HEK293T (cell line): ENCODE data around the gene UBXN10.

Experiments
- CTCF ChIA-PET: fragments of 350-600 bp; formaldehyde crosslinking; extraction: SDS; loops from one replicate; lab custom pipeline; 2021; ENCODE audit warnings: antibody characterized with exemption, inconsistent platforms; lab: Yijun Ruan, JAX
- POLR2A ChIA-PET: fragments of 350-600 bp; formaldehyde crosslinking; extraction: SDS; loops from one replicate; lab custom pipeline; 2020; ENCODE audit warnings: antibody characterized with exemption, inconsistent platforms; lab: Yijun Ruan, JAX
- DNase-seq: peaks from one replicate; pipeline ENCODE4 v3.0.0; 2012; ENCODE audit warnings: mixed read lengths; ENCODE audit errors: extremely low spot score
- ARNT ChIP-seq: fragments of 450-650 bp; IDR thresholded peaks from 2 replicates; pipeline ENCODE4 v1.6.1; 2017; ENCODE audit warnings: mild to moderate bottlenecking
- BHLHE40 ChIP-seq: fragments of 450-650 bp; IDR thresholded peaks from 2 replicates; pipeline ENCODE4 v1.6.1; 2016; ENCODE audit warnings: mild to moderate bottlenecking, moderate library complexity, borderline replicate concordance
- CTBP1 ChIP-seq: fragments of 450-650 bp; IDR thresholded peaks from 2 replicates; pipeline ENCODE4 v1.6.1; 2016; ENCODE audit warnings: borderline replicate concordance
- ELF4 ChIP-seq: fragments of 450-650 bp; IDR thresholded peaks from 2 replicates; pipeline ENCODE4 v1.6.1; 2017; ENCODE audit warnings: antibody characterized with exemption
- FOXA1 ChIP-seq: fragments of 450-650 bp; IDR thresholded peaks from 2 replicates; pipeline ENCODE4 v1.6.1; 2016; ENCODE audit warnings: mild to moderate bottlenecking
- FOXK2 ChIP-seq: fragments of 450-650 bp; IDR thresholded peaks from 2 replicates; pipeline ENCODE4 v1.6.1; 2016; ENCODE audit warnings: mild to moderate bottlenecking
- FOXM1 ChIP-seq: fragments of 450-650 bp; IDR thresholded peaks from 2 replicates; pipeline ENCODE4 v1.6.1; 2017; ENCODE audit warnings: mild to moderate bottlenecking, borderline replicate concordance
- HDGF ChIP-seq: fragments of 450-650 bp; IDR thresholded peaks from 2 replicates; pipeline ENCODE4 v1.6.1; 2017; ENCODE audit warnings: antibody characterized with exemption, borderline replicate concordance
- L3MBTL2 ChIP-seq: fragments of 450-650 bp; conservative IDR thresholded peaks from 2 replicates; pipeline ENCODE4 v1.6.1; 2016; ENCODE audit warnings: mild to moderate bottlenecking
- LEF1 ChIP-seq: fragments of 450-650 bp; IDR thresholded peaks from 2 replicates; pipeline ENCODE4 v1.6.1; 2017; ENCODE audit warnings: mild to moderate bottlenecking, borderline replicate concordance
- NFRKB ChIP-seq: fragments of 450-650 bp; IDR thresholded peaks from 2 replicates; pipeline ENCODE4 v1.6.1; 2016; ENCODE audit warnings: mild to moderate bottlenecking, moderate library complexity
- SP1 ChIP-seq: fragments of 450-650 bp; IDR thresholded peaks from 2 replicates; pipeline ENCODE4 v1.6.1; 2017
- SUZ12 ChIP-seq: fragments of 450-650 bp; IDR thresholded peaks from 2 replicates; pipeline ENCODE4 v1.6.1; 2016; ENCODE audit warnings: mild to moderate bottlenecking
- TARDBP ChIP-seq: fragments of 450-650 bp; IDR thresholded peaks from 2 replicates; pipeline ENCODE4 v1.6.1; 2016
- ZNF384 ChIP-seq: fragments of 450-650 bp; IDR thresholded peaks from 2 replicates; pipeline ENCODE4 v1.6.1; 2016
- TF ChIP-seq, protein P1 (sequence below): fragments of 450-650 bp; IDR thresholded peaks from 2 replicates; pipeline ENCODE4 v1.6.1; 2016

Gene UBXN10

DNA sequence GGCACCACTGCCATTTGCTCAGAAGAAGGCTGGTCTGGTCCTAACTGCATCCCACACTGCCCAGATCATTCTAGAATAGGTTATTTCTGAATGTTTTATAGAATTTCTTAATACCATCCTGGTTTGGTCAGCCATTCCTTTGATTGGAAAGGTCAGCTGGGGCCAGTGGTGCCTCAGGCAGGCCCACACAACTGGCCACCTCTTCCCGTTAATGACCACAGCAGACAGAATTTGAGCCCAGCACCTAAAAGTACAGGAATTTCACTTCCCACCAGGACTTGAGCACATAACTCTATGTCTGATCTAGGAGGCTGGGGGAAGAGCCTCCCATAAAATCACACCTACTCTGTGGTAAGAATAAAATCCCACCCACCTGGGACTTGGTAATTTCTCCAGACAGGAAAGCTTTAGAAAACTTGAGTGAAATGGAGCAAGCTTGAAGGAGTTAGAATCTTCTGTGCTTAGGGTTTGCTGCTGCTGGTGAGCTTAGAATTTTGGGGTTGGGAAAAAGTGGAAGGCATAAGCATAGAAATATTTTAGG is 7.0 kb downstream of the UBXN10 start:
- no peak for DNase-seq
- no peak for TF ChIP-seq FOXK2
- TF ChIP-seq FOXA1 = no peak
- TF ChIP-seq SUZ12 = no peak
- TF ChIP-seq FOXM1 = no peak
- TF ChIP-seq ARNT = no peak
- no peak for TF ChIP-seq ZNF384
- no peak for TF ChIP-seq NFRKB
- CTCF ChIA-PET = interaction anchor here (1.4 kb wide), 1 partner anchor 30 kb away, joined by 4 read pairs; no protein-coding TSS in a partner anchor
- POLR2A ChIA-PET = no interaction called here

DNA sequence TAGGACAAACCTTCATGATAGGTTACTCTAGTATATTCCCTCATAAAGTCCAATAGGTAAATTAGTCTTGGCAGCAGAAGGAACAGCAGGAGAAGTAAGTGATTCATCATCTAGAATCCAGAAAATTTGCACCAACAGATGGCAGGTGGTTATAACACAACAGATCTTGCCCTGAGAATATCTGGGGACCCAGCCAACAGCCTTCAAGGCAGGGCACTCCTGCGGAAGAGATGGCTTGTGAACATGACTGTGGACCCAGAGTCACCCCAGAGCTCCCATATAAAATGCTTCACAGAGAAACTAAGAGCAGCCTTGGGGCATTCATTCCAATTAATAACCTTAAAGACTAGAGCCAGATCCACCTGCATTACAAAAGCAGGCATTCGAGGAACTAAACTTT is 8.3 kb downstream of the UBXN10 start:
- TF ChIP-seq CTBP1 = no peak
- TF ChIP-seq FOXK2 = no peak
- no peak for TF ChIP-seq SP1
- TF ChIP-seq FOXA1 = no peak
- TF ChIP-seq, protein P1, sequence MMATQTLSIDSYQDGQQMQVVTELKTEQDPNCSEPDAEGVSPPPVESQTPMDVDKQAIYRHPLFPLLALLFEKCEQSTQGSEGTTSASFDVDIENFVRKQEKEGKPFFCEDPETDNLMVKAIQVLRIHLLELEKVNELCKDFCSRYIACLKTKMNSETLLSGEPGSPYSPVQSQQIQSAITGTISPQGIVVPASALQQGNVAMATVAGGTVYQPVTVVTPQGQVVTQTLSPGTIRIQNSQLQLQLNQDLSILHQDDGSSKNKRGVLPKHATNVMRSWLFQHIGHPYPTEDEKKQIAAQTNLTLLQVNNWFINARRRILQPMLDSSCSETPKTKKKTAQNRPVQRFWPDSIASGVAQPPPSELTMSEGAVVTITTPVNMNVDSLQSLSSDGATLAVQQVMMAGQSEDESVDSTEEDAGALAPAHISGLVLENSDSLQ = no peak
- no peak for TF ChIP-seq FOXM1
- TF ChIP-seq ELF4 = no peak
- no peak for TF ChIP-seq TARDBP
- no peak for TF ChIP-seq BHLHE40
- no peak for DNase-seq
- POLR2A ChIA-PET = no interaction called here
- CTCF ChIA-PET = interaction anchor here (0.7 to 1.1 kb wide), 2 partner anchors 28 to 276 kb away, joined by 3 to 5 read pairs; no protein-coding TSS in a partner anchor

DNA sequence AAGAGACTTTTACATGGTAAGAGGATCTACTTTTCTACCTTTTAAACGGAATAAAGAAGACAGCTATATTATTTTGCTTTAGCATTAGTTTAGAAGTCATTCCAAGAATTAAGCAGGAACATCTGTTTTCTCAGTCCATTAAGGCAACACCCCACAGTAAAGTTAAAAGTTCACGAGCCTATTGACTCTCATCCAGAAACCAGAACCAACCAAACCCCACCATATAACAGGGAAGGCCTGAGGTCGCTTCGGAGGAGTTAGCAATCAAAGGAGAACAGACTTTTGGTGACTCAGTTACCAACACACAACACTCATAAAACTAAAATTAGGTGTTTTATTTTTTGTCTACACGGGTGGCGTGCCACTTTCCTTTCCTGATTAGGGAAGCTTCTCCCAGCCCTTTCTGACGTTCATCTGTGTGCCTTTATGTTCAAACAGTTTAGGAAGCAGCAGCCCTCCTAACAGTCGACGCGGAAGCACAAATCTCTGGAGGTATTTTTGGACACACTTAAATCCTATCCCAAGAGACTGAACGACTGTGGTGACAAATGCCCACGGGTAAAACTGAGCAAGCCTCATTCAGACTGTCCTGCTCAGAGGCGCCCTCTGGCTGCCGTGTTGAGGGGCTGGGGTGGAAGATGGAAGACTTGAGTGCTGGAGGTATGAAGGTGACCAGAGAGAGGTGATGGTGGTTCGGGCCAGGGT is 9.0 kb downstream of the UBXN10 start:
- no peak for TF ChIP-seq TARDBP
- no peak for TF ChIP-seq LEF1
- no peak for TF ChIP-seq FOXK2
- no peak for TF ChIP-seq BHLHE40
- no peak for TF ChIP-seq SP1
- no peak for TF ChIP-seq CTBP1
- no peak for TF ChIP-seq FOXM1
- ChIA-PET POLR2A (no interaction called here), CTCF (interaction anchor here (0.6 to 1.2 kb wide), 3 partner anchors 11 to 167 kb away, joined by 3 read pairs; no protein-coding TSS in a partner anchor)
- peak; percentile 76 for DNase-seq

DNA sequence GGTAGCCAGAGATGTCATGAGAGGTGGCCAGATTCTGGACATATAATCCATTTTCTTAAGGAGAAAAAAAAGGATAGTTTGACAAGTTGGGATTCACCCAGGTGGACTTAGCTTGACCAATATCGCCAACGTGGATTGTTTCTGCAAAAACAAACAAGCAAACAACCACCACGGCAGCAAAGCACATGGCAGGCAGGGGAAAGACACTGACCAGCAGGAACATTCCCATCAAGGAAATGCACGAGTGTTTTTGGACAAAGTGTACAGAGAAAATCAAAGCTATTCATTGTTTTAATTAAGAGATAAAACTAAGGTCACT is 9.5 kb downstream of the UBXN10 start:
- ChIA-PET POLR2A (no interaction called here), CTCF (interaction anchor here (0.6 to 1.2 kb wide), 3 partner anchors 10 to 166 kb away, joined by 3 read pairs; no protein-coding TSS in a partner anchor)
- TF ChIP-seq NFRKB = no peak
- no peak for TF ChIP-seq FOXK2
- no peak for TF ChIP-seq HDGF
- TF ChIP-seq SUZ12 = no peak
- no peak for TF ChIP-seq BHLHE40
- TF ChIP-seq ELF4 = no peak
- TF ChIP-seq FOXM1 = no peak
- DNase-seq = no peak

DNA sequence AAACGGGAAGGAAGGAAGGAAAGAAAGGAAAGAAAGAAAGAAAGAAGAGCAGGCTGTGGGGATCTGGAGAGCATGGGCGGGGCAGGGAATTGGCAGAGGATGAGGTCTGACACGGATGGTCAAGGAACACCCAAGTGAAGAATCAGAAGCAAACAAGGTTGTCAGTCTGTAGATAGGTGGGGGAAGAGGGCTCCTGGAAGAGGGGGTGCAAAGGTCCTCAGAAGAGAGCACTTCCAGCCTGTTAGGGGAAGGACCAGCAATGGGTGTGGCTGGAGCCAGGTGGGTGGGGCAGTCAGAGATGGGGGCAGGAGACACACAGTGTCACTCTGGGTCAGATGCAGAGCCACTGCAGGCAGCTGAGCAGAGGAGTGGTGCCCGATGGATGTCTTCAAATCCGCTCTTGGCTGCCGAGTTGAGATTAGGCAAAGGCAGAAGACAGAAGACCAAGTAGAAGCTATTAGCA is 11.5 kb downstream of the UBXN10 start:
- no peak for TF ChIP-seq FOXK2
- TF ChIP-seq, protein P1 = no peak
- TF ChIP-seq ARNT = no peak
- TF ChIP-seq FOXM1 = no peak
- no peak for TF ChIP-seq LEF1
- TF ChIP-seq TARDBP = no peak
- TF ChIP-seq ELF4 = no peak
- no peak for TF ChIP-seq L3MBTL2
- TF ChIP-seq SP1 = no peak
- TF ChIP-seq CTBP1 = no peak
- no peak for TF ChIP-seq HDGF
- TF ChIP-seq SUZ12 = no peak
- no peak for TF ChIP-seq BHLHE40
- TF ChIP-seq NFRKB = no peak
- CTCF ChIA-PET = interaction anchor here (0.6 kb wide), 1 partner anchor 164 kb away, joined by 5 read pairs; no protein-coding TSS in a partner anchor
- POLR2A ChIA-PET = interaction anchor here (0.6 kb wide), 1 partner anchor 18 kb away, joined by 3 read pairs; no protein-coding TSS in a partner anchor
- DNase-seq = no peak

DNA sequence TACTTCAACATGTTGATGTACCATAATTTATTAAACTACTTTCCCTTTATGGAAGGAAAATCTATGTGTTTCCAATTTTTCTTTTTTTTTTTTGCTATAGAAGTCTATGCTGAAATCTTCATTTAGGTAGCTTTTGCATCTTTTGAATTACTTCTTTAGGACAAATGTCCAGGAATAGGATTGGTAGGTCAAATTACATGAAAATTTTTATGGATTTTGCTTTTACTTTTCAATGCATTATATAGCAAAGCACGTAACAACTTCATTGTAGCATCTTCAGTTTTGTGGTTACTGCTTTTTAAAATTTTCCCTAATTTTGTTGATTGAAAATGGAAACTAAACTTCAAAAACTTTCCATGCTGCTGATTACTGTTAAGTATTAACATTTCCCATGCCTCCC is 12.4 kb downstream of the UBXN10 start:
- TF ChIP-seq ZNF384 (no peak), HDGF (no peak), BHLHE40 (no peak), SUZ12 (no peak), FOXK2 (no peak), L3MBTL2 (no peak), TARDBP (no peak), NFRKB (no peak), FOXA1 (no peak), CTBP1 (no peak), ARNT (no peak), FOXM1 (no peak), ELF4 (no peak), LEF1 (no peak), SP1 (no peak)
- TF ChIP-seq, protein P1 = no peak
- POLR2A ChIA-PET = no interaction called here
- CTCF ChIA-PET = no interaction called here
- DNase-seq = no peak
